ENCODE measurements around the gene NKX6-1.
A peak's percentile ranks its signal among the peaks of the same experiment; 100 is the strongest.

The NKX6-1 gene

GRCh38 chr4:84499624-84499982 lies 511 bp upstream of the NKX6-1 start:
- DNase-seq (ENCODE audit: extremely low read depth, low read depth), result no peak
- H3K4me3 ChIP-seq (replicated peaks; ENCODE audit: low read depth, low read length), result no peak overlapping the region
- TF ChIP-seq CTCF (IDR thresholded peaks at IDR 0.05; ENCODE audit: low read depth, low read length, missing control alignments), result no peak

DNA sequence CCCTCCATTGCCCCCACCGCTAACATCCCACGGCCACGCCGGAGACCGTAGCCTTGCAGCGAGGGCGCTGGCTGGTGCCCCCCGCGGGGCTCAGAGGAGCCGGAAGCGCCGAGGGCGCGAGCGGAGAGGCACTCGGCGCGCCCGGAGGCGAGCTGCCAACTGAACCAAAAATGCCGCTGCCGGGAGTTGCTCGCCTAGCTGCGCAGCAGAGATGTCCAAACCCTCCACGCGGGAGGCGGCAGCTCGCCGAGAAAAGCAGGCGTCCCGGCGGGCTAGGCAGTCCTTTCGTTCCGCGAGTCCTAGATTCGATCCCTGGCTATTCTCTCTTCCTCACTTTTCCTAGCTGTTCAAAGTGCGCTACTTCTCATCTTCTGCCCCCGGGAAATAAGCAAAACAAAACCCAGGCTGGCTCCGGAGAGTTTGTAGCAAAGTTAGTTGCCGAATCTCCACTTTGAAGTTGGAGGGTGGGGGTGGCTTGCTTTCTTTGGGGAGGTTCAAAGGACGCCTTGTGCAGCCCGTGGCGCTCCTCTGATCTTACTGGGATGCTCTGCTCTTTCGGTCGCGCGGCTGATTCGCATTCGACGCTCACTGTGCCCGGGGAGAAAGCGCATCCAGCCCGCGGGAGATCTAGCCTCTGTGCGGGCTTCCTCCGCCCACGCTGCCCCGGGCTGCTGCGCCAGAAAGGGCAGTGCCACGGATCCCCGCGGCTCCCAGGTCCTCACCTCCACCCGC lies 723 bp downstream of the NKX6-1 start:
- H3K4me3 ChIP-seq (replicated peaks; ENCODE audit: low read depth, low read length), result peak overlapping the region; percentile 27
- TF ChIP-seq CTCF (IDR thresholded peaks at IDR 0.05; ENCODE audit: low read depth, low read length, missing control alignments), result no peak
- no peak for DNase-seq (ENCODE audit: extremely low read depth, low read depth)

DNA sequence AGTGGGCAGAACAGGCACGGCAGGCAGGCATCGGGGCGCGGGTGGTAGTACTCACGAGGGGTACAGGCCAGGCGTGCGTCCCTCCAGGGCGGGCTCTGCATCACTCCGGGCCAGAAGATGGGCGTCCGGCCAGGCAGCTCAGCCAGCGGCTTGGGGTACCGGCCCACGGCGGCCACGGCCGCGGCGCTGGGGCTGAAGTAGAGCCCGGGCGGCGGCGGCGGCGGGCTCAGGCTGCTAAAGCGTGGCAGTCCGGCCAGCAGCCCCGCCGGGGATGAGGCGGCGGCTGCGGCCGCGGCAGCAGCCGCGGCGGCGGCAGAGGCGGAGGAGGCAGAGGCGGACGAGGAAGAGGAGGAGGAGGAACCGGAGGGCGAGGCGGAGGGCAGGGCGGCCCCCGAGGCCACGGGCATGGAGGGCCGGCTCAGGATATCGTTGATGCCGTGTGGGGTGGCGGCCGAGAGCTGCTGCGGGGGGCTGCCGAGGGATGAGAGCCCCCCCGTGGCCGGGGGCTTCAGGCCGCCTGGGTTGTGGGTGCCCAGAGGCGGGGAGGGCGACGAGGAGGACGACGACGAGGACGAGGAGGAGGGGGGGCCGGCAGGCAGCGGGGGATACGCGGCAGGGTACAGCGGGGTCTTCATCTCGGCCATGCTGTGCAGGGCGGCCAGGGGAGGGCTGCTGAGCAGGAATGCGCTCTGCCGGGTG lies 1.4 kb downstream of the NKX6-1 start:
- H3K4me3 ChIP-seq (replicated peaks; ENCODE audit: low read depth, low read length), result peak overlapping the region; percentile 27
- no peak for DNase-seq (ENCODE audit: extremely low read depth, low read depth)
- no peak for TF ChIP-seq CTCF (IDR thresholded peaks at IDR 0.05; ENCODE audit: low read depth, low read length, missing control alignments)

GRCh38 chr4:84496706-84497503 lies 2.2 kb downstream of the NKX6-1 start:
- TF ChIP-seq CTCF (IDR thresholded peaks at IDR 0.05; ENCODE audit: low read depth, low read length, missing control alignments), result no peak
- H3K4me3 ChIP-seq (replicated peaks; ENCODE audit: low read depth, low read length), result no peak overlapping the region
- DNase-seq (ENCODE audit: extremely low read depth, low read depth), result no peak

DNA sequence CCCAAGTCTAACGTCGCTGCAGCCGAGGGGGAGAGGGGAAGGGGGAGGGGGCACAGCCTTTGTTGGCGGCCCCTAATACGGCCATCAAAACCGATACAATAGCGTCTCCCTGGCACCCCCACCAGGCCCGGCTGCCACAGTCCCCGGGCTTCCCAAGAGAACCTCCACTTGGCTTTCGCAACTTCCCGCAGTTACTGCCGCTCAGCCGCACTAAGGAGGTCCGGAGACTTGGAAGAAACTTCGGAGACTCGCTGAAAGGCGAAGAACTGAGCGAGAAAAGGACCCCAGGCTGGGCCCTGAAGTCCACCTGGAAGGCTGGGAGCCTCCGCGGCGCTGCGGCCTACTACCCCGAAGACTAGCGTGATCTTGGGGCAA lies 2.8 kb downstream of the NKX6-1 start:
- no peak for DNase-seq (ENCODE audit: extremely low read depth, low read depth)
- H3K4me3 ChIP-seq (replicated peaks; ENCODE audit: low read depth, low read length), result no peak overlapping the region
- TF ChIP-seq CTCF (IDR thresholded peaks at IDR 0.05; ENCODE audit: low read depth, low read length, missing control alignments), result no peak

GRCh38 chr4:84495794-84496261 lies 3.3 kb downstream of the NKX6-1 start:
- DNase-seq (ENCODE audit: extremely low read depth, low read depth), result no peak
- TF ChIP-seq CTCF (IDR thresholded peaks at IDR 0.05; ENCODE audit: low read depth, low read length, missing control alignments), result no peak
- no peak overlapping the region for H3K4me3 ChIP-seq (replicated peaks; ENCODE audit: low read depth, low read length)
